HPDE6-E6E7 (cell line): ENCODE results near the gene MALSU1.

Source experiments
- DNase-seq: peaks from one replicate; pipeline ENCODE4 v3.0.0; 2011; ENCODE audit warnings: missing footprints; ENCODE audit errors: extremely low spot score

The MALSU1 gene

DNA sequence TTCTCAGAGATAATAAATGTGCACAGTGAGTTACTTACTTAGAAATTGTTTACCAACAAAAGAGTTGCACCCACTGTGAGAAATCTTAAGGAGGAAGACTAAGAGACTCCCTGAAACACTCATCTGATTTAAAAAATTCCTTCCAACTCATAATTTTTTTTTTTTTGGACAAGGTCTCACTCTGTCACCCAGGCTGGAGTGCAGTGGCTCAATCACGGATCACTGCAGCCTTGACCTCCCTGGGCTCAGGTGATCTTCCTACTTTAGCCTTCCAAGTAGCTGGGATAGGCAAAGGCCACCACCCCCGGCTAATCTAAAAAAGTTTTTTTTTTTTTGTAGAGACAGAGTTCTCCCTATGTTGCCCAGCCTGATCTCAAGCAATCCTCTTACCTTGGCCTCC lies 36.0 kb downstream of the MALSU1 start:
- no peak for DNase-seq

DNA sequence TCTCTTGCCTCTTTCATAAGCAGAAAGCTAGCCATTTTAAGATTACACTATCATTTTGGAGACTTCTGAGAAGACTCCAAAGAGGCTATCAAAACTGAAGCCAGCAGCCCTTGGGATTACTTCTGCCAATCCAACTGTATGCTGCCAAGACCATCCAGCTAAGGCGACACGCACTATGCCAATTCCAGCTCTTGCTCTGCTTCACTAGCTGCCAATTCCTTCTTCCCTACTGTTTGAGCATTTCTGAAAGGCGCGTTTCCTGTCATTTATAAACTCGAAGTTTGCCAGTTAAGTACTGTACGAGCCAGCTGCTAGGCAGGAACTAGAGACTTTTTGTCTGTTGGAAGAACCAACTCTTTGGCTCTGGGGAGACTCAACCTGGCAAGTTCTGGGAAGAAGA lies 36.5 kb downstream of the MALSU1 start:
- no peak for DNase-seq

DNA sequence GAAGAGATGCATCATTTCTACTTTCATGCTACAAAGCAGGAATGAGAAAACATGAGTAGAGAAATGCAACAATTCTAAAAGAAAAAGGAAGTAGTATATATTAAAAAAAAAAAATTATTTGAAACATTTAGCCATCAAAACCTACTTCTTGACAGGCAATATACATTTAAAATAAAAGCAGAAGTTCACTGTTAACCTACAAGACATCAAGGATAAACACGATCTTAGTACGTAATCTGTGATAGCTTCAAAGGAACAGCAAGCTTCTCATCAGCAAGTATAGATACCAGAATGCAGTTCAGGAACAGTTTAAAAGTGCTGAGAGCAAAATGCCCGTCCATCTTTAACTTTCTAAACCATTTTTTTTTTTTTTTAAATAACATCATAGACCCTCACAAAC lies 36.9 kb downstream of the MALSU1 start:
- no peak for DNase-seq

DNA sequence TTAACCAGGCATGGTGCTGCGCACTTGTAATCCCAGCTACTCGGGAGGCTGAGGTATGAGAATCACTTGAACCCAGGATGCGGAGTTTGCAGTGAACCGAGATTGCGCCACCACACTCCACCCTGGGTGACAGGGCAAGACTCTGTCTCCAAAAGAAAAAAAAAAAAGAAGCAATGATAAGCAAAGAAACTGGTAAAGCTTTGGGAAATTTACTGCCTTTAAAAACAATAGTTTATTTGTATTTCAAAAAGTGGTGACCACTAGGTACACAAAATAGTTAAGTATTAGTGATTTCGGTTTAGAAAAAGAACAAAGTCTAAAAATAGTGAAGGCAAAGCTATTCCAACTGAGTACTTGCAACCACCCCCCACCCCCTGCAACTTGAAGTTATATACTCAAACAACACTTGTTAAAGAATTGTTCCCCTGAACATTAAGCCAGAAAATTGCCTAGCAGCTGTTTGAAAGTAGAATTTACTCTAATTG lies 37.7 kb downstream of the MALSU1 start:
- no peak for DNase-seq

DNA sequence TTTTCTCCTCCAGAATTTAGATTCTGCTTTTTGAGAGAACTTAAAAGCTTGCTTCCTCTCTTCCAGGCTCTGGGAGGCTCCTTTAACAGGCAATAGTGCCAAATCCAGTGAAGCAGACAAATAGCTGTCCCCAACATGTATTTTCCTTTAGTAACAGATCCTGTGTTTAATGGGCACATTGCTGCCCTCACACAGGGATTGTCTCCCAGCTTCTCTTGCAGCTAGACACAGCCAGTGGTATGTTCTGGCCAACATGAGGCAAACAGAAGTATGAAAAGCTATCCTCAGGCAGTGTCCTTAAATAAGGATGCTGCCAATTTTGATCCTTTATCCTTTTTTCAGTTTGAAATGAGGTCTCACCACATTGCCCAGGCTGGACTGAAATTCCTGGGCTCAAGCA lies 38.2 kb downstream of the MALSU1 start:
- DNase-seq: no peak

DNA sequence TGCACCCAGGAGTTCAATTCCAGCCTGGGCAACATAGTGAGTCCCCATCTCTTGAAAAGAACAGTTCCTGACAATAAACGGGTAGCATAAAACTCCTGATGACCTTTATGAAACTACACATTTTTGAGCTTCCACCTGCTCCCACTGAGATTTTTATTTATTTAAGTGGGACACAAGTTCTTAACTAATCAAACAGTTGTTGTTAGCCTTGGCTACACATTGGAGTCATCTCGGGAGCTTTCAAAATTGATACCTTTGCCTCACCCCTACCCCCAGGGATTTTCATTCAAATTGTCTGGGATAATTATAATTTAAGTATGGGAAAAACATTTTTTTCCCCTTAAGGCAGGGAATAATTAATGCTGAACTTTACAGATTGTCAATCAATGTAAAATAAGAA lies 39.3 kb downstream of the MALSU1 start:
- no peak for DNase-seq

DNA sequence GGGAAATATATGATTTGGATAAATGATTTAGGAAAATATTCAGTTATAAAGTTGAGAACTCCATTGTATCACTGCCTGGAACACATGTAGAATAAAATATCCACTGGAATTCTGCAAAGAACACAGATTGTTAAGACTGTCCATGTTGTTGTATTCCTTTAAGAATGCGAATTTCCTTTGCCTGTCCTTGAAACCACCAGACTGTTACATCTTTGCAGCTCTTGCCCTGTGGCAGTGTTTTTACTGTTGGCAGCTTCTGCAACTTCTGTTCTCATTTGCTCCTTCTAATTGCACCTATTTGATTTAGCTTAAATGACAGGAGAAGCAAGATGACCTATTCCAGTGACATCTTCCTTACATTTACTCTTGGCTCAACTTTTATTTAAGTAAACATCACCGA lies 39.7 kb downstream of the MALSU1 start:
- DNase-seq: no peak

DNA sequence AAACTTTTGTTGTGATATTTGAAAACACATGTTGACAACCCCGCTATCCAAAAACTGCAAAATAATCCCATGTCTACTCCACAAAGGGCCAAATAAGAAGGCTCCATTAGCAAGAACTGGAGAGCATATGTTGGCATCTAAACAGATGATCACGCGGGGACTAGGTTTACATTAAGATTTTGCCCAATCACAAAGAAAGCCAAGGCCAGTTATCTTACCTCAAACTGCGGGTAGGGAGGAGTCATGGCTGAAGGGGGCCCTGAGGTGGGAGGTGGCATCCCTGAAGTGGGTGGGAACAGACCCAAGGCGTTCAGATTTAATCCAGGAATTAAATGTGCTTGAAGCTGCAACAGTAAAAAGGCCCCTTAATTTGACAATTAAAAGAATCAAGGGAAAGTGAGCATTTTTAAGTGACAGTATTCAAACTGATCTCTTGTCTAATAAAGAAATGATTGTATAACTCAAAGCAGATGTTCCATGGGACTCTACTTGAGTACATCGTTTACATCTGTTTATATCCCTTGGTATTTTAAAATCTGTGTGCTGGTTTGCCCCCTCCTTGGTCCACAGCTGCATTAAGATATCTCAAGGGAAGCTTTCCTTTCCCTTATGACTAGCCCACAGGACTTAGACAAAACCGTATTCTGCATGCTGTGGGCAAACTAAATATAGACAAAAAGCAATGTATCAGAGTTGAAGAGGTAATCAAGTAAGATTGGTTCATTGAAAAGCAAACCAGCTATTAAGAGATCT lies 42.9 kb downstream of the MALSU1 start:
- DNase-seq: no peak

DNA sequence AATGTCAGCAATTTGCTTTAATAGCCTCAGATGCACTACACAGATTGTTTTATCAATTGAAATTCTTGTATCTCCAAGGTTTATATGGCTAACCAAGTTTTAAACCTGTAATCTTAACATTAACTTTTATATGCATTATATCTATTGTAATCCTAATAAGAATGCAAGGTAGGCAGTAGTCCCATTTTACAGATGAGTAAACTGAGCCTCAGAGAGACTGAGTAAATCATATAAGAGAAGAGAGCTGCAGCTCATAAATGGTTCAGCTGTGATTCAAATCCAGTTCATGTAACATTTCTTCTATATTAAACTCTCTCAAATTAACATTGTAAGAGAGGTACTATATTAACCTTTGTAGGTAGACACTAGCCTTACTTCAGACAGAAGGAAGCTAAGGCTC lies 44.0 kb downstream of the MALSU1 start:
- no peak for DNase-seq

DNA sequence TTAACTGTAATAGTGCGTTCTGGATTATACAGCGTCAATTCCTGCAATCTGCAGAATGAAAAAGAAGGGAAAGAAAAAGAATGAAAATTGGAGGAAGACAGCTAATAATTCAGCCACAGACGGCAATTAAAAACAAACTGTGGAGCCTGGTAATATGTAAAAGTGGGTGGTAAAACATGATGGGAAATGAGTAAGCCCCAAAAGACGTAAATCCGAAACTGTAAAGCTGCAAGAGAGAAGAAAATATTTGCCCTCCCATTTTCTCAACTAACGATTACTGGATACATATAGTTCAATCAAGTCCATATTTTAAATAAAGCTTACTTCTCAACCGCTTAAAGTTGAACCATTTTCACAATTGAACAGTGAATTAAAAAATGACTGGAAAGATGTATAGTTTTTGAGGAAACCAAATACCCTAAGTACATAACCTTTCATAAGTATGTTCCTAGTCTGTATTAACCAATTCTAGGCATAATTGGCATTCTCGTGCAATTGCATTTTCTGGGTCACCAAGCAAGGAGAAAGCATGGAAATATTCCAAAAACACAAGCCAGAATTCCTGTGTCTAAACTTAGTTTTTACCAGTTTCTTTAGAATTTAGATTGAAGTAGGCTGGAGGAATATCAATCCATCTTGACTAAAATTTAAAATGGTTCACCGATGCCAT lies 44.8 kb downstream of the MALSU1 start:
- no peak for DNase-seq

DNA sequence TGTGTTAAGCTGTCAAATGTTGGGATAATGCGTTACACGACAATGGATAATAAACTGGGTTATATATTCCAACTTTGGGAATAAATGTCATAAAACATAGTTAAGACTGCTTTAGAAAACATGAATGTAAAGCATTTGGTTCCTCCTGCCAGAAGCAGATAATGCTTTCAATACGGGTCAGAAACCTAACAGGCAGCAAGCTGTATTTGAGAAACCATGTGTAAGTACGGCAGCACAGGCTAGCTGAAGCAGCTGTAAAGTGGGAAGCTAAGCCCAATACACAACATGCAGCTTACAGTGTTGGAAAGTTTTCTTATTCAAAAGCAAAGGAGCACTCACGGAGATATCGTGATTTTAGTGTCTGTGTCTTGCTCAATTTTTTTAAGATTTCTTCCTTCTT lies 46.5 kb downstream of the MALSU1 start:
- no peak for DNase-seq

DNA sequence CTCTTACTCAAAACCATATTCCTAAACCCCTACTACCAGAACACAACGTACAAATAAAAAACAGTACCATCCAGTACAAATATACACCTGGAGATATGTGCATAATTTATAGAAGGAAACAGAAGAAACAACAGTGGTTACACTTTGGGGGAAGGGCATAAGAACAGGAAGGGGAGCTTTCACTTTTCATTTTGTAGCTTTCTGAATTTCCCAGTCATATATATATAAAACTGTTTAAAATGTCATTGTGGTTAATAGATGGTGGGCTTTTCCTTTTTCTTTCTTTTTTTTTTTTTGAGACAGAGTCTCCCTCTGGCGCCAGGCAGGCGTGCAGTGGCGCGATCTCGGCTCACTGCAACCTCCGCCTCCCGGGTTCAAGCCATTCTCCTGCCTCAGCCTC lies 47.2 kb downstream of the MALSU1 start:
- no peak for DNase-seq

DNA sequence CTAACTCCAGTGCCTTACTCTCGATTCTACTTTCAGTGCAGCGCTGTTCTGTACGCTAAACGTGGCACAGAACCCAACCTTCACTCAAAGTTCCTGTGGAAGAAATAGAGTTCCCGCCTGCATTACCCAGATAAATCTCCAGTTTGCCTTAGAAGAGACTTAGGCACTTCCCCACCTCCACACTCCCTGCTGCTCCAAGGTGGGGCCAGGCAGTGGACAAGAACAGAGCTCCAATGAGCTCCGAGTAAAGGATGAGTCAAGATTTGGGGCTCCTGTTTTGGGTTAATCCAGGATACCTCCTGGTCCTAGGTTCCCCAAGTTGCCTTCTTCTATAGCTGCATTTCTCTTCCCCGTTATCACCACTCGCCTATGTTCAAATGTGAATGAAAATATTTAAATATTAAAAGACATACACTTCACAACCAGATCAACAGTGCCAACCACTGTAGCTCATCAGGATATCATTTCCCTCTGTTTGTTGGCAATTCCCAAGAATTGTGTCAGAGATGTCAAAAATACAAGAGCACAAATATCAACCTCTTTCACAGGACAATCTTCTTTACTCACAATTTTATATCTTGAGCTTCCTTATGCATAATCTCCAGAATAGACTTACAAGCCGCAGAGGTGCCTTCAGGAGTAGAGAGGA lies 48.0 kb downstream of the MALSU1 start:
- DNase-seq: no peak

DNA sequence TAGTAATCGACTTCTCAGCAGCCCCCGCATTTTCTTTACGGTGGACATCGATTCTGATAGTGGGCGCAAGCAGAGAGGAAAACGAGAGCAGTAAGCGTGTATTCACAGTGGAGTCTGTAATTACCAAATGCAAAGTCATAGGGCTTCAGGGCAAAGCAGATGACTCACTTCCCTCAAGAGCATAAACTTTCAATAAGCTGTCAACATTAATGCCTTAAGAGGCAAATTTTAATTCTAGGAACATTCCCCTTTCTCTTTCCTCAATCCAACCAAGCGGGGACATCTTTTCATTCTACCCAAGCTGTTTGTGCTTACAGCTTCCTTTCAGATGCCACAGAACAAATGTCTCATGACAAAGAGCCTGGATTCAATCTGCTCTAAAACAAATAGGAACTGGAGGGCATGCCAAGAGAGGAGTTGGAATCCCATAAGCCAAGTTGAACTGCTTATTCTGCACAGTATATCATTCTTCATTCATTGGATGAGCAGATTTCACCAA lies 48.6 kb downstream of the MALSU1 start:
- DNase-seq: peak; percentile 77

DNA sequence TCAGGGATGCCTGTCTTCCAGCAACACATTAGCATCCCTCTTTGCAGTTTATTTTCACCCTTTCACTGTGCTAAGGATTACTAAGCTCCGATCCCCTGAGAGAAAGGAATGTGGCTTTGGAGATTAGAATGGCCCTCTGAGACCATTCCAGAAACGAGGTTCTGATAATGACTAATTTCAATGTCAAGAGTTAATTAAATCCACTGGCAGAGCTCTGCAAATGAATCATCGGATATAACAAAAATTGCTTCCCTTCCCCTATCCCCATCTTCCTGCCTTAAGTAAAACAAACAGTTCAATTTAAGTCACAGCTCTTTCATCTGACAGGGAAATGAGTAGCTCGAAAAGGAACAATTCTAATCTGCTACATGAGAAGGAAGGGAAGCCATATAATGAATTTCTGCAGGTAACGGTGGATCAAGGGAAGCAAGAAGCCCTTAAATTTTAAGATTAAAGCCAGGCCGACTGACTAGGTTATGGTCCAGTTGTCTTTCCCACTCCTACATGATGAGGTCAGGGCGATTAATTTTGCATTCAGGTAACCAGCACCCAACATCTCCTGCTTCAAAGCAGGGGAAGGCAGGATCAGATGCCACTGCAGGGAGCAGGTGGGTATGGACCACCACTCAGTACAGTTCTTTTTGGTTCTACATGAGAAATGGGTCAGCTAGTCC lies 50.5 kb downstream of the MALSU1 start:
- no peak for DNase-seq

DNA sequence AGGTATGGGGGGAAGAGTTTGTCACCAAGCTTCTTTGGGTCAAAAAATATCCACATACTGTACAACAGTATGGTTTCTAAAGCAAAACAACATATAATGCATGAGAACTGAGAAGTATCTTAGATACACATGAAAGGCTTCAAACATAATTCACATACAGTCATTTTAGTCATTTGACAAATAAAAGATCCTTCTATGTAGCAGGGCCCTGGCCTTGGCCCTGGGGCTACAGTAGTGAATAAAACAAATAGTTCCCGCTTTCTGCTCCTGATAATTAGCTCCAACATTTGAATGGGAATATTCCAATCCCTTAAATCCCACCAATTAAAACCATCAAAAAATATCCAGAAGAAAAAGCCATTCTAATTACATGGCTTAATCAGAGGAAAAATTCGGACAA lies 51.3 kb downstream of the MALSU1 start:
- no peak for DNase-seq

DNA sequence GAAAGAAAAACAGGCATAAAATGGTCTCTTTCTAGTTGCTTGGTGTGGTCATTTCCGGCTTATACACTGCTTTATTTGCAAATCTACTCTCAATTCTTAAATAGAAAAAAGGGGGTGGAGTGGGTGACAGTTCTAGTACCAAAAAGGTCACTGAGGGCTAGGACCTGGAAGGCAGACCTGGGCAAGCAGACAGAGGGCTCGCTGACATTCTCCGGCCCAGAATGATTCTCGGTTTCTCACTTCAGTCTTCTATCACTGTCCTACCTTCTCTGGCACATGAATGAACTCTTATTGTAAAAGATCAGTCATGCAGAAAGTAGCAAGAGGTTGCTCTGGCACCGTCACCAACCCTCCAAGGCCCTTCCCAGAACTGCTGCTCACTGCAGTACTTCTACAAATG lies 54.0 kb downstream of the MALSU1 start:
- no peak for DNase-seq

DNA sequence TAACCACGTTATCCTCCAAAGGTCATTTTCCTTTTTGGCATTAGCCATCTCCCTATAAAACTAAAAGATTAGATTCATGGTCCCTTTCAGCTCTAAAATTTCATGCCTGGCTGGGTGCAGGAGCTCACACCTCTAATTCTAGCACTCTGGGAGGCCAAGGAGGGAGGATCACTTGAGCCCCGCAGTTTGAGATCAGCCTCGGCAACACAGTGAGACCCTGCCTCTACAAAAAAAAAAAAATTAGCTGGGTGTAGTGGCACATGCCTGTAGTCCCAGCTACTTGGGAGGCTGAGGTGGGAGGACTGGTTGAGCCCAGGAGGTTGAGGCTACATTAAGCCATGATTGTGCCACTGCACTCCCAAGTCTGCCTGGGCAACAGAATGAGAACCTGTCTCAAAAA lies 57.0 kb downstream of the MALSU1 start:
- no peak for DNase-seq

DNA sequence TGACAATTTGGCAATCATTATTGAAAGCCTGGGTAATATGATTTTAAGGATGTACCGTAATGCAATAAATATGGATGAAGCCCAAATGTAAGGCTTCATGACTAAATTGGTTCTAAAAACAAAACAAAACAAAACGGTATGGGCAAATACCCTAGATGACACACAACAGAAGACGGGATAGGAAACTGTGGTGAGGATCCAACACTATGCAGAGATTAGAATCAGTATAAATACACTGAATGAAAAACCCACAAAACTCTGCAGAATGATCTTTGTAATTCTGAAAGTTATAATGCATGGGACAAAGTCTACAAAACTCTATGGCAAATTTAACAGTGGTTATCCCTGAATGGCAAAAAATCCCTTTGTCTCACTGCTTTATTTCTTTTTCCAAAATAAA lies 57.6 kb downstream of the MALSU1 start:
- no peak for DNase-seq

DNA sequence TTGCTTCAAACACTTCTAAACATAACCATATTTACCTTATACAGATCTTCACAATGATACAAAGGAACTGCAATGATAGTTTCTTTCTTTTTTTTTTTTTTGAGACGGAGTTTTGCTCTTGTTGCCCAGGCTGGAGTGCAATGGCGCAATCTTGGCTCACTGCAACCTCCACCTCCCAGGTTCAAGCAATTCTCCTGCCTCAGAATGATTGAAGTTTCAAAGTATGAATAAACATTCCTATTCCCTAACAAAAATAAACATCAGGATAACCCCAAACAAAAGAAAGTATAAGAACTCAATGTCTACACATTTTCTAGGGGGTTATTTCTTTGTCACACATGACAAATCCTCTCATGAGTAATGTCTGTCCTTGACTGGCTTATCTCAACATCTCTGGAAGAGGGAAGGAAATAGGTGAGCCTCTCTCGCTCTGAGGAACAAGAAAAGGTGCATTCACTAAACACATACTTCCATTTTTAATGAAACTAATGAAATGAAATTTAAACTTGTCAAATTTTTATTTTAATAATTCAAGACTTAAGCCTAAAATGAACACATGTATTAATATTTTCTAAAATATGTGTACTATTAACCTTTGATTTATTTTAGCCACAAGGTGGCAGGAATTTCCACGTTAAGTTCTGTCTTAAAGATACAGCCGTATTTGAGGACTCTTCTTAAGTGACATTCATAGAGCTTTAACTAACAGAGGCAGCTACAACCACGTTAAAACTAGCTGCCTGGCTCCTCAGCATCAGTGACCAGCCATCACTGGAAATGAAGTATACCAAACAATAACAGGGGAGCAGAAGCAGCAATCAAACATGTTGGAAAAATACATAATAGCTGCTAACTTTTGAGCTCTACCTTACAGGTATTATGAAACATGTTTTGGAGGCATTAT lies 58.3 kb downstream of the MALSU1 start:
- peak; percentile 55 for DNase-seq

DNA sequence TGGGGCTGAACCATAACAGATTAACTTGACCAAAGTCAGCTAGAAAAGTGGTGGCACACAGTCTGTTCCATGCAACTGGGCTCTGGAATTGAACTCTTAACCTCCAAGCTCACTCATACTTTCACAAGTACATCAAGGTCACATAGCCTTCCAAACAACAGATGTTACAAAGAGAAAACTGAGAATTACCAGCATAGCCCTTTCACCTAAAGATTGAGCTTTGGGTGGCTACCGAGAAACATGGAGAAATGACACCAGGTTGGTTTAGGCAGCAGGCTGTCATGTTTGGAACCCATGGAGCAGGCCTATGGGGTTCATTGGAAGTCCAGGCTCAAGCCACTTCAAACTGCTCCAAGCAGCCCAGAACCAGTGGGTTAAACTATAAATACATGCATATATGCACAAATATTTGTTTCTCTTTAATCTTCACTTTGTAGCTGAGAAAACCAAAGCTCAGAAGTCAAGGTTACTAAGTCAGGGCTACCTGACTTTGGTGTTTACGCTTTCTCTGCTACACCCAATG lies 59.1 kb downstream of the MALSU1 start:
- no peak for DNase-seq
